Measurements from ENCODE around the gene MRPL14. TPM values are rescaled to one million over a fixed set of nuclear protein-coding genes. Genes with fewer than 3 reads are reported as not detected.
A peak's percentile ranks its signal among the peaks of the same experiment; 100 is the strongest.

The MRPL14 gene
- total RNA-seq, 1 donor = 47.5 TPM

DNA sequence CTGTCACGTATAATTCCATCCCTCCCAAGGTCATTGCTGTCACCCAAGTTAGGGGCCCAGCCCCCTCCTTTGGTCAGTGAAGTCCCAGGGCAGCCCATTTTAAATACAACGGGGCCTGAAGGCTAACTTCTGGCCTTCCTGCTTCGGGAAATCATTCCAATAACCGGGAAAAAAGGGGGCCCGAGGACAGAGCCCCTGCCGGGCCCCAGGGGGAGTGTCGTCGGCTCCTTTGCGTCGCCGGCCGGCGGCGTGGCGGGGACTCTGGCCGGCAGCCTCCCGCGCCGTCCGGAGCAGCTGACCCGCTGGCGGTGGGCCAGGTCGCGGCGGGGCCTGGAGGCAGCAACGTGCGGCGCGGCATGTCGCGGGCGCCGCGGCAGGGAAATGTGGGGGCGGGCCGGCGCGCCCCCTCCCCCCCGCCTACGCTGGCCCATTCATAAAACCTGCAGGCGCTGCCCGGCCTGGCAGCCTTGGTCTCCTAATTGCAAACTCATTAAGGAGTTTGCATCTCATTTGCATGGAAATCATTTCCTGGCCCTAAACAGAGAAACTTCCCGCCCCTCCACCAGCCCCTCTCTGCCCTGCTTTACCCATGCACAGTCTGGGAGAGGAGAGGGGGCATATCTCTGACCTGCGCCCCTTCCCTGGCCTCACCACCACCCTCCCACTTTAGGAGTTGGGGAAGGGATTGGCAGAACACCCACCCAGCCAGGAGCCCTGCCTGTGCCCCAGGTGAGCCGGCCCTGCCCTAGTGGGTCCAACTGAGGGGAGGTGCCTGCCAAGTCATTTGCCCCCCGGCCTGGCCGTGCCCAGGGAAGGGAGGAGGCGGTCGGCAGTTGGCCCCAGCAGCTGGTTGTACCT lies 50.7 kb downstream of the MRPL14 start:
- peak; percentile 51 for DNase-seq (ENCODE audit: low read depth)
- no peak overlapping the region for H3K4me3 ChIP-seq (ENCODE audit: low read depth, low read length)
- TF ChIP-seq, protein P1, sequence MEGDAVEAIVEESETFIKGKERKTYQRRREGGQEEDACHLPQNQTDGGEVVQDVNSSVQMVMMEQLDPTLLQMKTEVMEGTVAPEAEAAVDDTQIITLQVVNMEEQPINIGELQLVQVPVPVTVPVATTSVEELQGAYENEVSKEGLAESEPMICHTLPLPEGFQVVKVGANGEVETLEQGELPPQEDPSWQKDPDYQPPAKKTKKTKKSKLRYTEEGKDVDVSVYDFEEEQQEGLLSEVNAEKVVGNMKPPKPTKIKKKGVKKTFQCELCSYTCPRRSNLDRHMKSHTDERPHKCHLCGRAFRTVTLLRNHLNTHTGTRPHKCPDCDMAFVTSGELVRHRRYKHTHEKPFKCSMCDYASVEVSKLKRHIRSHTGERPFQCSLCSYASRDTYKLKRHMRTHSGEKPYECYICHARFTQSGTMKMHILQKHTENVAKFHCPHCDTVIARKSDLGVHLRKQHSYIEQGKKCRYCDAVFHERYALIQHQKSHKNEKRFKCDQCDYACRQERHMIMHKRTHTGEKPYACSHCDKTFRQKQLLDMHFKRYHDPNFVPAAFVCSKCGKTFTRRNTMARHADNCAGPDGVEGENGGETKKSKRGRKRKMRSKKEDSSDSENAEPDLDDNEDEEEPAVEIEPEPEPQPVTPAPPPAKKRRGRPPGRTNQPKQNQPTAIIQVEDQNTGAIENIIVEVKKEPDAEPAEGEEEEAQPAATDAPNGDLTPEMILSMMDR (IDR thresholded peaks at IDR 0.05; ENCODE audit: insufficient read depth, low read depth, low read length) = peak; percentile 4

GRCh38 chr6:44075647-44076355 lies 51.5 kb downstream of the MRPL14 start:
- DNase-seq (ENCODE audit: low read depth) = no peak
- TF ChIP-seq, protein P1 (IDR thresholded peaks at IDR 0.05; ENCODE audit: insufficient read depth, low read depth, low read length) = no peak
- no peak overlapping the region for H3K4me3 ChIP-seq (ENCODE audit: low read depth, low read length)

- DNase-seq (ENCODE audit: low read depth) = no peak
- no peak overlapping the region for H3K4me3 ChIP-seq (ENCODE audit: low read depth, low read length)
Observed at GRCh38 chr6:44074813-44075646, 52.2 kb downstream of the MRPL14 start.

DNA sequence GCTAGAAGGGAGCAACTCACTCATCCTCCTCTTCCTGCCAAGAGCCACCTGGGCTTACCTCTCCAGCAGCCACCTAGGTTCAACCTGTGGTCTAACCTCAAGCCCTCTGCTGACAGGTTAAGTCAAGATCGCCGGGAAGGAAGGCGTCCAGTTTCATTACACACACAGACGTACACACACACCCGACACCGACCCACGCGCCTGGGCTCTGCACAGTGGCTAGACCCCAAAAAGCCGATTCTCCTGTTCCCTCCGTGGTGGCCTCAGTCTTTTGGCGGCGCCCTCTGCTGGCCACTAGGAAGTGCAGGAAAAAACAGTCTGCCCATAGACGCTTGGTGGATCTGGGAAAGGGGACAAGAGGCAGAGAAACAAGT lies 52.8 kb downstream of the MRPL14 start:
- peak; percentile 88 for DNase-seq (ENCODE audit: low read depth)

More at GRCh38 chr6:44074813-44075646, 52.2 kb downstream of the MRPL14 start:
- TF ChIP-seq, protein P1 (IDR thresholded peaks at IDR 0.05; ENCODE audit: insufficient read depth, low read depth, low read length) = no peak

GRCh38 chr6:44073612-44074438 lies 53.4 kb downstream of the MRPL14 start:
- TF ChIP-seq, protein P1 (IDR thresholded peaks at IDR 0.05; ENCODE audit: insufficient read depth, low read depth, low read length) = no peak
- DNase-seq (ENCODE audit: low read depth) = peak; percentile 55

More for the DNA sequence above, 52.8 kb downstream of the MRPL14 start:
- TF ChIP-seq, protein P1 (IDR thresholded peaks at IDR 0.05; ENCODE audit: insufficient read depth, low read depth, low read length) = peak; percentile 92
- H3K4me3 ChIP-seq (ENCODE audit: low read depth, low read length) = no peak overlapping the region

More at GRCh38 chr6:44073612-44074438, 53.4 kb downstream of the MRPL14 start:
- peak overlapping the region; percentile 30 for H3K4me3 ChIP-seq (ENCODE audit: low read depth, low read length)

All from fibroblast of villous mesenchyme (primary cell).